HEK293T (cell line): Measurements from ENCODE around the gene MTREX.

Experiments used
- BHLHE40 ChIP-seq: fragments of 450-650 bp; IDR thresholded peaks from 2 replicates; pipeline ENCODE4 v1.6.1; 2016; ENCODE audit warnings: mild to moderate bottlenecking, moderate library complexity, borderline replicate concordance
- ELF4 ChIP-seq: fragments of 450-650 bp; IDR thresholded peaks from 2 replicates; pipeline ENCODE4 v1.6.1; 2017; ENCODE audit warnings: antibody characterized with exemption
- FOXA1 ChIP-seq: fragments of 450-650 bp; IDR thresholded peaks from 2 replicates; pipeline ENCODE4 v1.6.1; 2016; ENCODE audit warnings: mild to moderate bottlenecking
- FOXK2 ChIP-seq: fragments of 450-650 bp; IDR thresholded peaks from 2 replicates; pipeline ENCODE4 v1.6.1; 2016; ENCODE audit warnings: mild to moderate bottlenecking
- FOXM1 ChIP-seq: fragments of 450-650 bp; IDR thresholded peaks from 2 replicates; pipeline ENCODE4 v1.6.1; 2017; ENCODE audit warnings: mild to moderate bottlenecking, borderline replicate concordance
- HDGF ChIP-seq: fragments of 450-650 bp; IDR thresholded peaks from 2 replicates; pipeline ENCODE4 v1.6.1; 2017; ENCODE audit warnings: antibody characterized with exemption, borderline replicate concordance
- NFRKB ChIP-seq: fragments of 450-650 bp; IDR thresholded peaks from 2 replicates; pipeline ENCODE4 v1.6.1; 2016; ENCODE audit warnings: mild to moderate bottlenecking, moderate library complexity
- SP1 ChIP-seq: fragments of 450-650 bp; IDR thresholded peaks from 2 replicates; pipeline ENCODE4 v1.6.1; 2017
- TARDBP ChIP-seq: fragments of 450-650 bp; IDR thresholded peaks from 2 replicates; pipeline ENCODE4 v1.6.1; 2016
- TF ChIP-seq, protein P1 (sequence below): fragments of 450-650 bp; IDR thresholded peaks from 2 replicates; pipeline ENCODE4 v1.6.1; 2016

- no peak for TF ChIP-seq NFRKB
- no peak for TF ChIP-seq FOXK2
- no peak for TF ChIP-seq BHLHE40
- TF ChIP-seq ELF4, result no peak
- TF ChIP-seq HDGF, result no peak
- no peak for TF ChIP-seq TARDBP
- TF ChIP-seq, protein P1, sequence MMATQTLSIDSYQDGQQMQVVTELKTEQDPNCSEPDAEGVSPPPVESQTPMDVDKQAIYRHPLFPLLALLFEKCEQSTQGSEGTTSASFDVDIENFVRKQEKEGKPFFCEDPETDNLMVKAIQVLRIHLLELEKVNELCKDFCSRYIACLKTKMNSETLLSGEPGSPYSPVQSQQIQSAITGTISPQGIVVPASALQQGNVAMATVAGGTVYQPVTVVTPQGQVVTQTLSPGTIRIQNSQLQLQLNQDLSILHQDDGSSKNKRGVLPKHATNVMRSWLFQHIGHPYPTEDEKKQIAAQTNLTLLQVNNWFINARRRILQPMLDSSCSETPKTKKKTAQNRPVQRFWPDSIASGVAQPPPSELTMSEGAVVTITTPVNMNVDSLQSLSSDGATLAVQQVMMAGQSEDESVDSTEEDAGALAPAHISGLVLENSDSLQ, result no peak
- TF ChIP-seq FOXM1, result no peak
- no peak for TF ChIP-seq FOXA1
- TF ChIP-seq SP1, result no peak
Measured at GRCh38 chr5:55338810-55339243, 31.0 kb downstream of the MTREX start.
